PC-9 (cell line): Measurements from ENCODE around the gene B3GALT4. TPM values are rescaled to one million over a fixed set of nuclear protein-coding genes. Genes with fewer than 3 reads are reported as not detected.

ENCODE experiments used
- BruUV-seq: library from RNA; stranded (reverse); fragments of 400-500 nt; replicated peaks from 2 replicates; lab custom pipeline; 2021; lab: Mats Ljungman, UMichigan
- CTCF ChIA-PET: fragments of 300-600 bp; sonication (Branson Sonifier 250); formaldehyde crosslinking; loops from one replicate; lab custom pipeline; 2022; ENCODE audit warnings: antibody characterized with exemption; lab: Charles Lee
- POLR2A ChIA-PET: fragments of 300-600 bp; sonication (Branson Sonifier 250); formaldehyde crosslinking; loops from one replicate; lab custom pipeline; 2022; ENCODE audit warnings: antibody characterized with exemption; ENCODE audit not compliant: unreplicated experiment; lab: Charles Lee
- DNase-seq, 2 experiments: peaks; one replicate each; pipeline versions ENCODE4 v3.0.0 to v3.0.0-alpha.2; 2015 to 2022; ENCODE audit warnings: mixed read lengths in 1 of 2
- H2AFZ ChIP-seq: fragments of 200-600 bp; sonication (generic); 2 replicates; pipeline ENCODE4 v1.8.1; 2017; ENCODE audit warnings: antibody characterized with exemption
- H3F3A ChIP-seq: fragments of 200-600 bp; sonication (generic); 2 replicates; pipeline ENCODE4 v1.8.1; 2017; ENCODE audit warnings: antibody characterized with exemption, mild to moderate bottlenecking, low read depth; ENCODE audit not compliant: insufficient read depth
- H3K27ac ChIP-seq: fragments of 200-600 bp; sonication (generic); 2 replicates; pipeline ENCODE4 v1.6.1; 2016; ENCODE audit warnings: mixed run types
- H3K27me3 ChIP-seq: fragments of 200-600 bp; sonication (generic); 2 replicates; pipeline ENCODE4 v1.6.1; 2016; ENCODE audit warnings: low read depth, mixed run types; ENCODE audit not compliant: insufficient read depth
- H3K36me3 ChIP-seq: fragments of 200-600 bp; sonication (generic); 2 replicates; pipeline ENCODE4 v1.6.1; 2016; ENCODE audit warnings: low read depth, mixed run types
- H3K4me1 ChIP-seq: fragments of 200-600 bp; sonication (generic); replicated peaks from 2 replicates; pipeline ENCODE4 v1.6.1; 2016; ENCODE audit warnings: mixed run types; ENCODE audit not compliant: insufficient read depth
- H3K4me2 ChIP-seq: fragments of 200-600 bp; sonication (generic); 2 replicates; pipeline ENCODE4 v1.6.1; 2017; ENCODE audit warnings: mixed run types
- H3K4me3 ChIP-seq: fragments of 200-600 bp; sonication (generic); 2 replicates; pipeline ENCODE4 v1.6.1; 2016; ENCODE audit warnings: mixed run types
- H3K79me2 ChIP-seq: fragments of 200-600 bp; sonication (generic); 2 replicates; pipeline ENCODE4 v1.6.1; 2017; ENCODE audit warnings: low read depth, mixed run types
- H3K9me2 ChIP-seq: fragments of 200-600 bp; sonication (generic); 2 replicates; pipeline ENCODE4 v1.8.1; 2017; ENCODE audit warnings: mild to moderate bottlenecking; ENCODE audit not compliant: insufficient read depth
- H3K9me3 ChIP-seq: fragments of 200-600 bp; sonication (generic); 2 replicates; pipeline ENCODE4 v1.8.1; 2016; ENCODE audit warnings: low read depth; ENCODE audit not compliant: insufficient read depth
- H4K20me1 ChIP-seq: fragments of 200-600 bp; sonication (generic); 2 replicates; pipeline ENCODE4 v1.8.1; 2017; ENCODE audit not compliant: insufficient read depth
- EZH2 ChIP-seq: fragments of 200-600 bp; sonication (generic); IDR thresholded peaks from 2 replicates; pipeline ENCODE4 v1.8.0; 2017; ENCODE audit warnings: antibody characterized with exemption, low read depth
- intact Hi-C: fragments of 100-400 bp; cut with micrococcal nuclease; formaldehyde crosslinking; loops from one replicate; pipeline ENCODE4 v1.10.0; 2022; ENCODE audit not compliant: unreplicated experiment
- total RNA-seq: library from RNA; stranded (reverse); gene quantifications from 2 replicates; pipeline ENCODE4 v1.2.3, GENCODE V29; 2021
- TF ChIP-seq, protein P1 (sequence below): fragments of 200-600 bp; sonication (generic); conservative IDR thresholded peaks from 2 replicates; pipeline ENCODE4 v1.6.1; 2017; ENCODE audit warnings: mixed run types, antibody characterized with exemption, mild to moderate bottlenecking, moderate library complexity

Gene B3GALT4
- total RNA-seq, 1 experiment from 2014 or later, result 10.3 TPM

DNA sequence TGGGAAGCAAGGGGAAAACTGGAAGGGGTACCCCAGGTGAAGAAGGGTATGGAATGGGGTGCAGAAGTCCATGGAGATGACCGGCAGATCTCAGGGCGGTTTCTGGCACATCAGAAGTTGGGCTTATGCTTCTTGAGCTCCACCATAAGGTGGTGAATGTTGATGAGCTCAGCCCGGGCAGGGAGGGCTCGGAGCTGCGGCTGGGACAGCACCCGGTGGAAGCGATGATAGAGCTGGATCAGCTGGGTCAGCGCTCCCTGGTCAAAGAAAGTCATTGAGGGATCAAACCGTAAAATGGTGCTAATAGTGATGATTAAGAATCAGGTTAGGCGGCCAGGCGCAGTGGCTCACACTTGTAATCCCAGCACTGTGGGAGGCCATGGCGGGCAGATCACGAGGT lies 26.2 kb upstream of the B3GALT4 start:
- no TSS peak for BruUV-seq
- Histone ChIP-seq H3K9me2 (no peaks in the 10 kb centered on the region), H3K36me3 (peaks cover 12% of the 10 kb centered on the region; the same call in 1 of the 2 replicates), H3K9me3 (no peaks in the 10 kb centered on the region), H2AFZ (no peak overlapping the region), H3K4me2 (peak overlapping the region; percentile 94), H3F3A (peaks cover 34% of the 10 kb centered on the region), H3K27me3 (peaks cover 10% of the 10 kb centered on the region; the same call in 1 of the 2 replicates), H3K79me2 (no peaks in the 10 kb centered on the region), H3K27ac (peak overlapping the region; percentile 66), H4K20me1 (no peaks in the 10 kb centered on the region), H3K4me1 (peaks cover 28% of the 10 kb centered on the region), H3K4me3 (no peak overlapping the region; the same call in 1 of the 2 replicates)
- intact Hi-C loops, result loop anchor here (2.0 kb wide), 1 partner anchor 60 kb away; no protein-coding TSS in a partner anchor
- no peak for DNase-seq
- TF ChIP-seq EZH2, result no peak
- TF ChIP-seq, protein P1, sequence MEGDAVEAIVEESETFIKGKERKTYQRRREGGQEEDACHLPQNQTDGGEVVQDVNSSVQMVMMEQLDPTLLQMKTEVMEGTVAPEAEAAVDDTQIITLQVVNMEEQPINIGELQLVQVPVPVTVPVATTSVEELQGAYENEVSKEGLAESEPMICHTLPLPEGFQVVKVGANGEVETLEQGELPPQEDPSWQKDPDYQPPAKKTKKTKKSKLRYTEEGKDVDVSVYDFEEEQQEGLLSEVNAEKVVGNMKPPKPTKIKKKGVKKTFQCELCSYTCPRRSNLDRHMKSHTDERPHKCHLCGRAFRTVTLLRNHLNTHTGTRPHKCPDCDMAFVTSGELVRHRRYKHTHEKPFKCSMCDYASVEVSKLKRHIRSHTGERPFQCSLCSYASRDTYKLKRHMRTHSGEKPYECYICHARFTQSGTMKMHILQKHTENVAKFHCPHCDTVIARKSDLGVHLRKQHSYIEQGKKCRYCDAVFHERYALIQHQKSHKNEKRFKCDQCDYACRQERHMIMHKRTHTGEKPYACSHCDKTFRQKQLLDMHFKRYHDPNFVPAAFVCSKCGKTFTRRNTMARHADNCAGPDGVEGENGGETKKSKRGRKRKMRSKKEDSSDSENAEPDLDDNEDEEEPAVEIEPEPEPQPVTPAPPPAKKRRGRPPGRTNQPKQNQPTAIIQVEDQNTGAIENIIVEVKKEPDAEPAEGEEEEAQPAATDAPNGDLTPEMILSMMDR, result no peak
- POLR2A ChIA-PET, result interaction anchor here (0.7 kb wide), 1 partner anchor 45 kb away, joined by 5 read pairs; no protein-coding TSS in a partner anchor
- CTCF ChIA-PET, result no interaction called here

DNA sequence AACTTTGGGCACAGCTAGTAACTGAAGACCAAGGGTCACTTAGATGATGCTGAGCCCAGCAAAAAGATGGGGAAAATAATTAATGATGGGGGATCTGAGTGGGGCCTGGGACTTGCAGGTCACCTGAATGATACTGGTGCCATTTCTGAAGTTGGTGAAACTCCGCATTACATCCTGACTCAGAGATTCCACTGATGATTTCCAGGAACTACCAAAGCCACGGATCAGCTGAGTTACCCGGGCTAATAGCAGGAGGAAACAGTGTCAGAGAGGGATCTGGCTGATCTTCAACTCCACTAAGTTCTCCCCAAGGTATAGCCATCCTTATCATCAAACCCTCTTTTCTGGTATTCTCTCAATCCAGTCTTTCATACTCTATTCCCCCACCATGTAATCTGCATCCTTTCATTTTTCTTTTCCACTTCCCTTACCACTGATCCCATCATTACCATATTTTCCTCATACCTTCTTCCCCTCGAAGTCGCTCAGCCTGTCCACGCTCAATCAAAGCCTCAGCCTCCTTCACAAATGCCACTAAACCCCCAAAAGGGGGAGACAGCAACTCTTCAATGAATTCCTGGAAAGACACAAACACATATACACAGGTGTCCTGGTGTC lies 25.4 kb upstream of the B3GALT4 start:
- BruUV-seq, result no TSS peak
- Histone ChIP-seq H3K4me3 (no peak overlapping the region), H3K79me2 (no peaks in the 10 kb centered on the region), H3K27me3 (0 out of 2 replicates have a peak, but pooled peaks cover 2% of the 10 kb centered on the region), H3K9me2 (no peaks in the 10 kb centered on the region), H3F3A (peaks cover 34% of the 10 kb centered on the region), H2AFZ (no peak overlapping the region), H3K27ac (no peak overlapping the region), H4K20me1 (no peaks in the 10 kb centered on the region), H3K4me2 (0 out of 2 replicates have a peak overlapping the region, but pooled peaks have one; percentile 94), H3K4me1 (peaks cover 28% of the 10 kb centered on the region), H3K9me3 (no peaks in the 10 kb centered on the region), H3K36me3 (peaks cover 12% of the 10 kb centered on the region; the same call in 1 of the 2 replicates)
- intact Hi-C loops, result loop anchor here (2.0 kb wide), 1 partner anchor 59 kb away; no protein-coding TSS in a partner anchor
- TF ChIP-seq, protein P1, result no peak
- TF ChIP-seq EZH2, result no peak
- POLR2A ChIA-PET, result no interaction called here
- CTCF ChIA-PET, result no interaction called here
- DNase-seq, result no peak

DNA sequence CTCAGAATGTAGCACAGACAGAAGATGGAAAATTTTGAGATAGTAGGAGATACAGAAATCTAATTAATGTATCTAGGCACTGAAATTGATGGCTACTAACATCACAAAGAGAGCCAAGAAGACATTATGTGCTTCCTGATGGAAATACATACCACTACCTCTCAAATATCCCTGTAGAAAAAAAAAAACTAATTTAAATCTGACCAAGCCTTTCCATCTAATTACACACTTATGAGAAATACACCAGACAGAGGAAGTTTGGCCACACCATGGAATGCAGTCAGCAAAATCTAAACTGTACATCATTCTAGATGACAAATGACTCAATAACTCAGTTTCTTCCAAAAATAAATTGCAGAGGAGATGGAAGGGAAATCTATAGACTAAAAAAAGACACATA lies 24.2 kb upstream of the B3GALT4 start:
- Histone ChIP-seq H4K20me1 (no peaks in the 10 kb centered on the region), H3K36me3 (peaks cover 20% of the 10 kb centered on the region; the same call in 1 of the 2 replicates), H3K4me2 (no peak overlapping the region), H3K79me2 (no peaks in the 10 kb centered on the region), H3K27me3 (no peaks in the 10 kb centered on the region), H3K9me2 (no peaks in the 10 kb centered on the region), H3F3A (peaks cover 34% of the 10 kb centered on the region), H3K9me3 (0 out of 2 replicates have a peak, but pooled peaks cover 5% of the 10 kb centered on the region), H2AFZ (no peak overlapping the region), H3K4me1 (peaks cover 28% of the 10 kb centered on the region), H3K4me3 (no peak overlapping the region), H3K27ac (no peak overlapping the region)
- no TSS peak for BruUV-seq
- DNase-seq, result no peak
- ChIA-PET POLR2A (no interaction called here), CTCF (no interaction called here)
- intact Hi-C loops, result no loop called here
- TF ChIP-seq, protein P1, result no peak
- no peak for TF ChIP-seq EZH2
